SKM-1 treated with dmso at 0.1 percent for 144 hours (cell line): Measurements from ENCODE around the gene UQCC3.
"Not testable (repeated sequence)": the region's sequence is repeated elsewhere in the genome, so short reads cannot be mapped to it uniquely, and the experiment has no call there.

Experiments
- DNase-seq: peaks from one replicate; lab custom pipeline; 2025; ENCODE audit not compliant: unreplicated experiment; lab: John Stamatoyannopoulos, UW

The UQCC3 gene

DNA sequence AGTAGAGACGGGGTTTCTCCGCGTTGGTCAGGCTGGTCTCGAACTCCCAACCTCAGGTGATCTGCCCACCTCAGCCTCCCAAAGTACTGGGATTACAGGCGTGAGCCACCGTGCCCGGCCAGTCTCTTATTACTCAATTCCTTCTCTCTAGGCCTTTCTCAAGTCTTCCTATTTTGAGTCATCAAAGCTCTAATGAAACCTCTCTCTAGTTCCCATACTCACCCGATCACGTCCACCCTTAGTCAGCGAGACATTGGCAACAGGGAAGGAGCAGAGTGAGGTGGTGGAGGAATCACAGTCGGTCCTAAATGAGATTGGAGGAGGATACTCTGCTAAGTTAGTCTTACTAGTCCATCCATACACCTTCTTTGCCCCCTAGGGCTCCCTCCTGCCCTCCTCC lies 30.8 kb downstream of the UQCC3 start:
- no peak for DNase-seq

DNA sequence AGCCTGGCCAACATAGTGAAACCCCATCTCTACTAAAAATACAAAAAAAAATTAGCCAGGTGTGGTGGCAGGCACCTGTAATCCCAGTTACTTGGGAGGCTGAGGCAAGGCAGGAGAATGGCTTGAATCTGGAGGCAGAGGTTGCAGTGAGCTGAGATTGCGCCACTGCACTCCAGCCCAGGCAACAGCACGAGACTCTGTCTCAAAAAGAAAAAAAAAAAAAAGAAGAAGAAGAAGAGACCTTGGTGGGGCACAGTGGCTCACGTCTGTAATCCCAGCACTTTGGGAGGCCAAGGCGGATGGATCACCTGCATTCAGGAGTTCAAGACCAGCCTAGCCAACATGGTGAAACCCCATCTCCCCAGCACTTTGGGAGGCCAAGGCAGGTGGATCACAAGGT lies 32.4 kb downstream of the UQCC3 start:
- not testable (repeated sequence) for DNase-seq

DNA sequence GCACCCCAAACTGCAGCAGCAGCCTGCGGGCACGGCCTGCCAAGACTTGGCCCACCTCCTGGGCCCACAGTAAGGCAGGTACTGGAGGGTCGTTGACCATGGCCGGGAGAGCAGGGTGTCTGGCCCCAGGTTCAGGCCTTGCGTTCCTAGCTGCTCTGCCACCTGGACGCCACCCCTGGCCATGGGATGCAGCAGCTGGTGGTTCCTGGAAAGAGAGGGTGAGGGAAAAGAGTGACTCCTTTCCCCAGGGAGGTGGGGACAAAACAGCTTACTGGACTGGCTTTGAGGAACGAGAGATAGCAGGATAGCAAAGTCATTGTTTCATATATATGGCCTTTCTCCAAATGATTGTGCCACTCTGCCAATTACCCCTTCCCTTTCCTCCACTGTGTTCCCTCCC lies 33.9 kb downstream of the UQCC3 start:
- no peak for DNase-seq

DNA sequence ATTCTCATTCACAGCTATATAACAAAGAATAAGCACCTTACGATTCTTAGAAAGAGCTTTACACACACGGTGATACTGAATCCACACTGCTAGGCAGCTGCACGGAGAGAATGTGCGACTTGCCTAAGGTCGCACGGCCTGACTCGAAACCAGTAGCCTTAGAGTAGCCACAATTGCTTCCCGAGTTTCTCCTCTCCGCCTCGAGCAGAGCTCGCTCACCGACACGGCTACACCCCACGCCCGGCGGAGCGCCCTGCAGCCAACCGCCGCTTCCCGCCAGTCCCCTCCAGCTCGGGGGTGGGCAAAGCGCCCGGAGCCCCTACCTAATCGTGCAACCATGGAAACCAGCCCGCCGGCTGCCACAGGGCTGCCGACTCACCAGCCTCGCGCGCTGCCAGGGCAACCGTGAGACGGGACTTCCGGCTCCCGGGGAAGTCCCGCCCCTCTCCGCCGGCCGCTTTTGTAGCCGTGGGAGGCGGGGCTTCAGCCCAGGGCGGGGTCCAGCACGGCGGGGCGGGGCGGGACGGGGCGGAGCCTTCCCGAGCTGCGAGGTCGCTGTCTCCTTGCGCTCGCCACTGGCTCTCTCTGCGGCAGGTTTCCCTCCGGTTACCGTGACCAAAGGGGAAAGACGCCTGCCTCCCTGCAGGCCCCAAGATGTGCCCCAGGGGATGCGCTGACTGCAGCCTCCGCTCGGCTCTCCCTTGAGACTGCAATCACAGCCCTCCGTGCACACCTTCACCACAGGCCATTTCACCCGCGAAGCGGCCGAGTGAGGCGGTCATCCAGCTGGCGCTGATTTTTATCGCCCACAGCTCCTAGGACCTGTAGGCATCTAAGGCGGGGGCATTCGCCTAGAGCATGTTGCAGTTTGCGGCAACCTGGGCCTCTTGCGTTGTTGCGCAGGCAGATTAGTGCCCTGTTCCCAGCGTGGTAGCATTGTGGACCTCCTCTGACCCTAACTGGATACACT lies 34.7 kb downstream of the UQCC3 start:
- DNase-seq, result peak; percentile 78

DNA sequence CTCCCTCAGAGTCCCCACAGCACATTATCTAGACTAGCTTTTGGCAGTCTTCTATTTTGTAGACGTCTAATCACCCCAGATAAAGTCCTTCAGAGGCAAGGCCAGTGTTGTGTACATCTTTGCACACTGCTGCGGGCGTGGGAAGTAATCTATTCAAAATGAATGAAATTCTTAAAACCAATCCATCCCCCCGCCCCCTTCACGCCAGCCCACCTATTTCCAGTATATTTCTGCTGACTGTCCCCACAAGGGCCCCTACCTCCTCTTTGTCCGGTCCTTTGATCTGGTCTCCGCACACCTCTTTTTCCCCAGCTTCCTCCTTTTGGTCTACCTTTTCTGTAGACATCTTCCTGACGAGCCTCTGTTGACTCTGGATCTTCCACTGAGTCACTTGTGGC lies 35.4 kb downstream of the UQCC3 start:
- DNase-seq, result no peak

DNA sequence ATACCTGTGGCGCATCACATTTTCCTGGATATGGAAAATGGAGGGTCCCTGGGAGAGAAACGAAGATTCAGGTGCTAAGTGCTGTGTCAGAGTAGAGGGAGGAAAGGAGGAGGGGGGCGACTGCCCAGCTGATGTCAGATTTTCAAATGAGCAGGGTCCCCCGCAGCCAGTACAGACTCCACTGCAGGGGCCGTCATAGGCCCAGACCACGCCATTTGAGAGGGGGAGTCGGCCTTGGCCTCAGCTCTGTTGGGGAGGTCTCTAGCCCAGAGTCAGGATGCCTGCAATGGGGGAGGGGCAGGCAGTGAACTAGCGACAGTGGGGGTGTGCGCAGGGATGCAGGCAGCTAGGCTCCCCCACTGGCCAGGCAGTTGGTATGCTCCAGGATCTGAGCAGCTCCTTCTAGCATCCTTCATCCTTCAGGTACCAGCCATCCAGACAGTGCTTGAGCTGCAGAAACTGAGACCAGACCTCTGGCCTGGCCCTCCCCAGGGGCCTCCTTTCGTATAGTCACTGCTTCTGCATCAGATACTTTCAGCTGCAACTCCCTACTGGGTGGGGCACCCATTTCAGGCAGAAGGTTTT lies 35.9 kb downstream of the UQCC3 start, which contains the start of the genes BSCL2 and GNG3:
Gene BSCL2, minus strand, starts transcription at position 148 of the 585 bp plus-strand sequence. CDS start 229 bp downstream, outside the sequence.
Gene GNG3, plus strand, starts transcription at position 400 of the 585 bp plus-strand sequence. CDS start 620 bp downstream, outside the sequence.
- DNase-seq, result no peak

DNA sequence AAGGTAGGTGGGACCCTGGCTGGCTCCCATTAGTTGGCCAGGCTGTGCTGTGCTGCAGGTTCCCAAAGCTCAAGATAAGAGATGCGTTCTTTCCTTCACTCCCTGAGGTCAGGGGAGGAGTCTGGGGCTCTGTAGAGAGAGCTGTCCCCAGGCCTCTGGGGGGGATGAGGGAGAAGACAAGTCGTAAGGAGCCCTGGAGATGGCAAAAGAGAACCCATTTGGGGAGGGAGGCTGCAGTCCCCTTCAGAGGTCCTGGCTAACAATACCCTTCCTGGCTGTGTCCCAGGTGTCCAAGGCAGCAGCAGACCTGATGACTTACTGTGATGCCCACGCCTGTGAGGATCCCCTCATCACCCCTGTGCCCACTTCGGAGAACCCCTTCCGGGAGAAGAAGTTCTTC lies 36.9 kb downstream of the UQCC3 start:
- DNase-seq, result no peak

DNA sequence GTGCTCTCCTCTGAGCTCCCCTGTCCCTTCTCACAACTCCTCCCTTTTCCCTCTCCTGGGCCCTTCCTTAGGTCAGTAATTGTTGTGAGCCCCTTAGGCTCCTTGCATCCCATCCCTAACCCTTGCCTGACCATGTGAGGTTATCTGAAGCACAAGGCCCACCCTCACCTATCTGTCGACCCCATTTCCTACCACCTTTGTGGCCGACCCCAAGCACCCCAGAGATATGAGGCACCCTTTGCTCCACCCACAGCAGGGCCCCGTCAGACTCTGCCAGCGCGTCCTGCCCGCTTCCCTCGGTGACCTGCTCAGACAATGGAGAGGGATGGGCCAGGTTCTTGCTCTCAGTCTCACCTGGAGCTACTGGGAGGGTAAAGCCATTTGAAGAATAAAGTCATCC lies 37.3 kb downstream of the UQCC3 start:
- DNase-seq, result no peak

DNA sequence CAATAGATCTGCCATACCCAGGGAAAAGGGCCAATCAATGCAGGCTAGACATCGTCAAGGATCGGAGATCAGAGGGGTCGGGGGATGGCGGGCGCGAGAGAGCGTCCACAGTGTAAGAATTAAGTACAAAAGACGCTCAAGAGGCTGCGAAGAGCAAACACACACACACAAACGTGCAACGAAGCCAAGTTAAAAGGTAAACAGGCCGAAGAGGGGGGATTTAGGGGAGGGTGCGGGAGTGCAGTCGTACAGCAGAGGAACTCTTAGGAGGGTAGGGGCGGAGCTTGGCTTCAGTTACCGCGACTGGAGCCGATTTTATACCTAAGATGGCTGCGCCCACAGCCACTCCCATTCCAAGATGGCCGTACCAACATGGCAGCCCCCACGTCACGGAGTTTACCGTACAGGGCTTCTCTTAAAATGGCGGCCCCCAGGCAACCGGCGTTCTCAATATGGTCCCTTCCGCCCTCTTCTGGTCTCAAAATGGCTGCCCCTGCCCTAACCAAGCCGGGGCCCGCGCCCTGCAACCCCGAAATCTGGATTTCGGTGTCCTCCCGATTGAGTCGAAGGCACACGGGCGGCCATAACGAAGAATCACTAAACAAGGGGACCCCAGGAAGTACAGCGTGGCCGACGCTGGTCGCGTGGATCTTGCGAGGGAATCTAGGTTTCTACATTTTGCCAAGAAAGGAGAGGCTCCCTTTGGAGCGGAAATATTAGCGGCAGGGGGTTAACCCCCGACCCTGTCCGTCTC lies 38.0 kb downstream of the UQCC3 start:
- no peak for DNase-seq

DNA sequence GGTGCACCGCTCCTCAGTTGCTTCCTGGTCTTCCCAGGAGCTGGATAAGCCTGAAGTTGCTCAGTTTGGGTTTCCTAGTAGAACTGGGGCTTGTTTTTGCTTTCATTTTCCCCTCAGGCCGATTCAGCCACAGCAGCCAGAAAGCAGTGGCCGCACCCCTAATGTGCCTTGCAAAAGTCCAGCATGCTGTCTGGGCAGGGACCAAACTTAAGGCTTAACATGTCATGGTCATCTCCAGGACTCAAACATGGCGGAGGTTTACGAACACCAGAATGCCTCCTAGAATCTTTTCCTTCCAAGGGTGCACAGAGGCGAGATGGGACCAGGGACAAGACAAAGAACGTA lies 38.5 kb downstream of the UQCC3 start:
- no peak for DNase-seq

DNA sequence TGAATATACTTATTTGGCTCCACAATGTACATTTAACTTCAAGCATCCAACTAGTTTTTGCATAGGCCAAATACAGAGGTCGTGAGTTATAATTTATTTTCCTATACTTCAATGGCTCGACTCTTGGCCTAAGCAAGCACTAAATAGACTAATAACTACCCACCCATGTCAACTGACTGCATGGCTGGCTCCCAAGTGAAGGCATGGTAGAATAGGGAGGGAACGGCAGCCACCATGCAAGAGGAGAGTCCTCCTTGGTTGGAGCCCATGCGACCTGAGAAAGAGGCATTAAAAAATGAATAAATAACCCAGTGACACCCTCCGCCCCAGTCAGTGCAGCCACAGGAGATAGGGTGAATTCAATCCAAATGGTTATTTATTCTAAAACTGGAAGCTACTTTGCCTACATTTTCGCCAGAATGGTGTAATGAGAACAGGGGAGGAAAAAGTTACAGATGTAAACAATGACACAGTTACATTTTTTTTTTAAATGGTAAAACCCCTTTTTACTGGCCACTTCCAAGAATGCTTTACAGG lies 40.9 kb downstream of the UQCC3 start:
- DNase-seq, result no peak

DNA sequence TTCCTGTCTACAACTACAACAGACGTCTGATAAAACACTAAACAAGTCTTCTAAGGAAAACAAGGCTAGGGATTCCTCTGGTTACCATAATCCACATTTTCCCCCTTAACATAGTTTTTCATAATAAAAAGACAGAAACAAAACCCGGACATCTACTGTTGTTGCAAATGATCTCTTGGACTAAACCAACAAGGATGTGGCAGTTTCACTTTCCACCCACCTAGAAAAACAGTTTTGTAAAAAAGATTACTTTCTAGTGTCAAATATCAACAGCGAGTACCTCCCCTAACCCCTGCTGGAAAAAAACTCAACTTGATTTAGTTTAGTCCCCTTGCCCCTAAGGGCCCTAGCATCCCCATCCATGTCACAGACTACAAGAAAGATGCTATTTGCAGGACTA lies 41.4 kb downstream of the UQCC3 start:
- DNase-seq, result no peak

DNA sequence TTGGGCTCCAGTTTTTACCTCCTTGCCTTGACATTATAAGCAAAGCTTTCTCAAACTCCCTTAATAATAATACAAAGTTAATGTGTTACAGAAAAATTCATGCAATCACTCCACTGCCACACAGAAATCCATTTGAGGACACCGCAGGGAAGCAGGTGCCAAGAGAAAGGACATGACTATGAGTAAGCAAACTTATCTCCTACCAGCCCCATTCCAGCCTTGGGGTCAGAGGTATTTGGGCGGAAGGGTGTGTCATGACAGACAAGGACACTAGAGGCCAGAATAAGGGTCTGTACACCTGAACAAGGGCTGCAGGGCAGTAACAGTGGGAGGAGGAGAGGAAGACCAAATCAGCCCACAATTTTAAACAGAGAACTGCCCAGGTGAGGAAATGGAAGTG lies 41.9 kb downstream of the UQCC3 start:
- DNase-seq, result no peak

DNA sequence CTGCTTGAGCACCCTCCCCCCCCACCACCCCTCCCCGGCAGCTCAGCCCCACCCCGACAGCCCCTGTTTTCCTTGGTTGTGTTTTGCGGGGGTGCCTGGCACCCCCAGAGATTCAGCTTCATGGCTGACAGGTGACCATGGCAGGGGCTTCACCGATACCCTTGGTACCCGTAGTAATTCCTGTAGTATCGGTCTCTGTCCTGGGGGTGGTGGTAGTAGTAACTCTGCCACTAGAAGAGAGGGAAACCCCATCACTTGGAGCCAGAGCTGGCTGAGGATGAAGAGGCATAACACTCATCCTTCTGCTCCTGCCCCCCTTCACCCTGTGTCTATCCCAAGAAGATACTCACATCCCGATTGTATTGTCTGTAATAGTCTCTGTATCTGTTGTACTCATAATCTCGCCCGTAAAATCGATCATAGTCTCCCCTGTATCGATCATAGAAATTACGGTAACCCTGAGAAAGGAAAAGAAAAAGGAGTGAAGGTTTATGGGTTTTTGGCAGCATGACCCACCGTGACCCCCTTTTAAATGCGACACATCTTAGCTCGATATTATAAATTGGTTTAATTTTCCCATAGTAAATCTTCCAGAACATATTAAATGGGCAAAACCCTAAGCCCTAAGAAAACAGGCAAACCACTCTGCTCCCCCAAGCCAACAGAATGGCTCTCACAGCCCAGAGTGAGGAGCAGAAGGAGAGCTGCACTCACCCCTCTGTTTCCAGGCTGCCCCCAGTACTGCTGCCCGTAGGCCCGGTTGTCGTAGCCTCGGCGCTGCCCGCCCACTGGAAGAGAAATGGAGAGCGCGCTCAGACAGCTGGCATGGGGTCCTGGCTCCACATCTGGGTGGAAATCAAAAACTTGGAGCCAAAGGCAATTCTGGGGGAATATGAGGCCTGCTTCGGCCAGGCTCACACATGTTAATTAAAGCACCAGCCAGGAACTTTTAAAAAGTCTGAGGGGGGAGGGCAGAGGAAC lies 44.0 kb downstream of the UQCC3 start:
- DNase-seq, result no peak

DNA sequence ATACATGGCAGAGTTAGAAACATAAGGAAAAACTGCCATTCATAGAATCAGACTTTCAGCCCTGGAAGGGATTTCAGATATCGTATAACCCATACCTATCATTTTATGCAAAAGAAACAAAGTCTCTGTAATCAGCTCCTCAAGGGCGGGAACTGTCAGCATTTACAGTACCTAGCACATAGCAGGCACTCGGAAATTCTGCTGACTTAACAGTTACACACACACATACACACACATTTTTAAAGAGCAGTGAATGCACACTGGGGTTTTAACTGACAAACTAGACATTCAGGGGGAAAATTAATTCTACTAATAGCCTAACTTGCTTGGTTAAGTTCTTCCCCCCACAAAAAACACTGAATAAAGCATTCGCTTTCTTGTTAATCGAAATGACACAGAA lies 44.7 kb downstream of the UQCC3 start:
- no peak for DNase-seq

DNA sequence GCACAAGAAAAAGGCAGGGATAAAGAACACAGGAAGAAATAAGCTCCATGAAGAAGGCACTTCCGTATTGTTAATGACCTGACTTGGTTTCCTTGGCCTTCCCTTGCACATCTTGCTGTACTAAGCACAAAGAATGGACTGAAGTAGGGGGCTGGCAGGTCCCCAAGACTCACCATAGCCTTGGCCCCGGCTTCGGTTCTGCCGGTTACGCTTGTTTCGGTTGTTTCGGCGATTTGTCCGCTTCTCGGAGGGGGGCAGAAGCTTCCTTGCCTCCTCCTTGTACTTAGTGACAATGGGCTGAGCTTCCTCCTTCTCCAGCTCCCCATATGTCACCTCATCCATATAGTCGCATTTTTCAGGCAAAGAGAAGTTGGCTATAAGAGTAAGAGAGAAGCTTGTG lies 45.3 kb downstream of the UQCC3 start:
- DNase-seq, result no peak

DNA sequence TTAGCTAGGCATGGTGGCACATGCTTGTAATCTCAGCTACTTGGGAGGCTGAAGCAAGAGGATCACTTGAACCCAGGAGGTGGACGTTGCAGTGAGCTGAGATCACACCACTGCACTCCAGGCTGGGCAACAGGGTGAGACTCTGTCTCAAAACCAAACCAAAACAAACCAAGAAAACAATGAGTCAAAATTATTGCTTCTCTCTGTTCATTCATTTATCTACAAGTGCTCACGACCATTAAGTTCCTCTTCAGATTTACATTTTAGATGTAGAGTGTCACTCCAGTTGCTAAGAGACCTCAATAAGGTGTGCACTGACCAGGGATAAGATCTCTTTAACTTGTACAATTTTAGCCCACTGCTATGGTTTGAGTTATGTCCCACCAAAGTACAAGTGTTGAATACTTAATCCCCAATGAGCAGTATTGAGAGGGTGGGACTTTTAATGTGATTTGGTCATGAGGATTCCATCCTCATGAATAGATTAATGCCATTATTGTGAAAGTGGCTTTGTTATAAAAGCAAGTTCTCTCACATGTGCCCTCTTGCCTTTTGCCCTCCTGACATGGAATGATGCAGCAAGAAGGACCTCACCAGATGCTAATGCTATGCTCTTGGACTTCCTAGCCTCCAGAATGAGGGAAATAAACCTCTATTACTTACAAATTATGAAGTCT lies 48.0 kb downstream of the UQCC3 start:
- DNase-seq, result no peak

DNA sequence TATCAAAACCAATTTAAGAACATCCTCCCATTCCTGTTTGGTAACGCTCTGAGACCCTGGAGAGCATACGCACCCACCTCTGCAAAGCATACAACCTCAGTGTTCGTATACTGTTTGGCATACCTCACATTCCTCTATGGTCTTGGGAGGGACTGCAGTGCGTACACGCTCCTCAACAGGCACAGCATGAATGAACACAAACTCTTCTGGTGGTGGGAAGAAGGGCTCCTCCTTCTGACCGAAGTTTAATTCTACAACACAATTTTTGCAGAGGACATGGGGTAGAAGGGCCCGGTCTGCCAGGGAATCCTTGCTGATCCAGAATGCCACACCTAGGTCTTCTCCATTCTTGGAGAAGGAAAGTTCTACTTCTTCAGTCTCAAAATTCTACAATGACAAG lies 50.5 kb downstream of the UQCC3 start:
- no peak for DNase-seq
